Measurements from ENCODE around the gene CLIP4.

- TF ChIP-seq POLR2A (IDR thresholded peaks at IDR 0.05), result no peak
- no peak for TF ChIP-seq CTCF (IDR thresholded peaks at IDR 0.05 in 8 of 11, conservative IDR thresholded peaks at IDR 0.05 in 3 of 11)
- no peak for TF ChIP-seq POLR2AphosphoS5 (IDR thresholded peaks at IDR 0.05)
These were observed 41.3 kb upstream of the CLIP4 start for GRCh38 chr2:29073933-29074332.
